ENCODE results near the gene RPUSD2.
A peak's percentile ranks its signal among the peaks of the same experiment; 100 is the strongest.
"Not testable (repeated sequence)": the region's sequence is repeated elsewhere in the genome, so short reads cannot be mapped to it uniquely, and the experiment has no call there.

The RPUSD2 gene

DNA sequence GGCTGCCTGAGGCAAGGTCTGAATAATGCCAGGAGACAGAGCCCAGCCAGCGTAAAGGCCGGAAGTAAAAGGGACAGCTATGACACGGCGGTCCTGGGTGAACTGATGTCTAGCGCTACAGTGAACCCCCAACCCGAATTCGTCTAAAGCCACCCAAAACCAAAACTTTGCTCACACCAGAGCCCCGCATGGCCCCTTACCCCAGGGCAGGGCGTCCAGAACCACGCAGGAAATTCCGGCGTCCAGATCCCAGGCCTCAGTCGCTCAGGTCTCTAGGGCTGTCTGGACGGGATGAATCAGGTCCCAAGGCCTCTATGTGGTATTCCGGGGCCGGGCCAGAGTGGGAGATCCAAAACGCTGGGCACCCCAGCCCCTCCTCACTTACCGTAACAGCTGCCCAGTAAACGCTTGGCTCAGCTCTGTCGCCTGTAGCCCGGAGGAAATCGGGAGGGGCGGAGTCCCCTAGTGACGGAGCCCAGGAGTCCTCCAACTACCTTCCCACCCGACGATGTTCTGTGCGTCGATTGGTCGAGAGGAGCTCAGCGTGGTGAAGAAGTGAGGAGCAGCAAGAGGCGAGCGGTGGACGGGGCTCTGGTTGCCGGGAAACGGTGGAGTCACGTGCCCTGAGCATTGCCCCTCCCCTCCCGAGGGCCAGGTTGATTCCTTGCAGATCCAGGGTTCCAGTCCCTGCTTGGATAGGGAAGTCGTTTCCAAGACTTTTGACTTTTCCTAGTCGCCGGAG, 4.3 kb upstream of the RPUSD2 start, which contains the start of gene CCDC32:
TSS of gene CCDC32 (minus strand) at position 452 of the 742 bp plus-strand sequence. CDS start 2,027 bp downstream, outside the sequence.
- peak; percentile 88 for DNase-seq (ENCODE audit: insufficient read length, low spot score)
- peak; percentile 98 for FAIRE-seq

DNA sequence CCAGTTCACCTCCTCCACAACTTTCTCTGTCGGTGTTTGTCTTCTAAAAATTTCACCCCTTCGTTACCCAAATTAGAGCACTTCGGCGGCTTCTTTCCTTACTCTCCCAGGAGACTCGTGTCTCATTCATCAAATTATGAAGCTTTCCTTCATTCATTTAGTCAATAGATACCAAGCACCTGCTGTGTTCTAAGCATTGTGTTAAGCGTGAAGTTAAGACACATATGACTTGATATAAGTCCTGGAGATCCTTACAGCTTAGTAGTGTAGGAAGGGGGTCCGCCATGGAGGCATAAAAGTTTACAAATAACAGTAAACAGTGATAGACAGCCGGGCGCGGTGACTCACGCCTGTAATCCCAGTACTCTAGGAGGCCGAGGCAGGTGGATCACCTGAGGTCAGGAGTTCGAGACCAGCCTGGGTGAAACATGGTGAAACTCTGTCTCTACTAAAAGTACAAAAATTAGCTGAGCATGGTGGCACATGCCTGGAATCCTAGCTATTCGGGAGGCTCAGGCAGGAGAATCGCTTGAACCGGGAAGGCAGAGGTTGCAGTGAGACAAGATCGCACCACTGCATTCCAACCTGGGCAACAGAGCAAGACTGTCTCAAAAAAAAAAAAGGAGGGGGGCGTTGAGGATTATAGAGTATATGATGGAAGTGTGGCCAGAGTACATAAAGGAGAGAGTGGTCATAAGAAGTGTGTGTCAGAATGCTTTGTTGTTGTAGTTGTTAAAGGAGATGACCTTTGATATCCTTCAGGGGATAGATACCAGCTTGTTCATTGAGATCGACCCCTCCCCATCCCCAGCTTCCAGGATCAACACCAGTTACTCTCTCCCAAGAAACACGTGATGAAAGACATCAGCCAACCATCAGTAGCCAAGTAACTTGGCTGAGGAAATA, 3.5 kb upstream of the RPUSD2 start:
- no peak for FAIRE-seq
- no peak for DNase-seq (ENCODE audit: insufficient read length, low spot score)

DNA sequence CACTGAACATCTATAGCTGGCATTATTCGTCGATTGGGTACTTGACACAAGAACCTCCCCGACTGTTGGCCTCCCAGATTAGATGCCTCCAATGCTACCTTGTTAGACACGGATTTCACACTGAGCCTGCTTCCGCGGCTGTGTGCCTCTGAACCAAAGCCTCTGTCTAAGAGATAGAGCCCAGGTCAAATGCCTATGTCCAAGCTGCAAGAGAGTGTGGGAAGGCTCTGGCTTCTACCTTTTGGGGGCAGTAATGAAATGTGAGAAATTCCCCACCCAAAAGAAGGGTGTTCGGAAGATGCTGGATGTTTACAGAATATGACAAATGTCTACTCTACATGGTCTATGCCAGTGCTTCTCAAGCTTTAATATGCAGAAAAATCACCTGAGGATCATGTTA, 2.0 kb upstream of the RPUSD2 start:
- FAIRE-seq (no peak), DNase-seq (ENCODE audit: insufficient read length, low spot score) (no peak)

DNA sequence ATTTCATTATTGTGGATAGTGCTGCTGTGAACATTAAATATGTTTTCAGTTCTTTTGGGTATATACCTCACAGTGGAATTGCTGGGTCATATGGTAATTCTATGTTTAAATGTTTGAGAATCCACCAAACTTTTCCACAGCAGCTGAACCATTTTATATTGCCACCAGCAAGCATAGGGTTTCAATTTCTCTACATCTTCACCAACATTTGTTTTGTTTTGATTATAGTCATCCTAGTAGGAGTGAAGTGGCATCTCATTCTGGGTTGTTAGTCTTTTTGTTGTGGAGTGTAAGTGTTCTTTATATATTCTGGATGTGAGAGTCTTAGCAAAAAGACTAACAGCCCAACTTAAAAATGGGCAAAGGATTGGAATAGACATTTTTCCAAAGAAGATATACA, 6.0 kb downstream of the RPUSD2 start:
- no peak for FAIRE-seq
- no peak for DNase-seq (ENCODE audit: insufficient read length, low spot score)

DNA sequence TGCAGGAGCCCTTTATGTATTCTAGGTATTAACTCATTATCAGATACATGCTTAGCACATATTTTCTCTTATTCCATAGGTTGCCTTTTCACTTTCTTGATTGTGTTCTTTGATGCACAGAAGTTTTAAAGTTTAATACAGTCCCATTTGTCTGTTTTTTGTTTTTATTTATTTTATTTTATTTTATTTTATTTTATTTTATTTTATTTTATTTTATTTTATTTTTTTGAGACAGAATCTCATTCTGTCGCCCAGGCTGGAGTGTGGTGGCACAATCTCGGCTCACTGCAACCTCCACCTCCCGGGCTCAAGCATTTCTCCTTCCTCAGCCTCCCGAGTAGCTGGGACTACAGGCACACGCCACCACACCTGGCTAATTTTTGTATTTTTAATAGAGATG, 7.8 kb downstream of the RPUSD2 start:
- FAIRE-seq; DNase-seq (ENCODE audit: insufficient read length, low spot score): not testable (repeated sequence)

DNA sequence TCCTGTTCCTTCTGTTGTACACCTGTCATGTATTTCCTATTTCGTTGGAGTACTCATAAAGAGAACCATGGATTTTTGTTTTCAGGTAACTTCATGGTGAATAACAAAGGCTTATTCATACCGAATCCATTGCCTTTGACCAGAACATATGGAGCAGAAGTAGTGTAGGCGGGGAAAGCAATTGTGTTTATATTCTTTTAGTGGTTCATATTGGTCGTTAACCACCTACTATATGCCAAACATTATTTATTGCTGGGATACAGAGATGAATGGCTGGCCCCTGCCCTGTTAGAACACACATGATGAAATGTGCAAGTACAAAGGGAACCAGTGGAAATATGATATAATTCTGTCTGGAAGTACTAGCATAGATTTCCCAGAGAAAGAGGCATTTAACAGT, 9.8 kb downstream of the RPUSD2 start:
- FAIRE-seq = no peak
- DNase-seq (ENCODE audit: insufficient read length, low spot score) = no peak

DNA sequence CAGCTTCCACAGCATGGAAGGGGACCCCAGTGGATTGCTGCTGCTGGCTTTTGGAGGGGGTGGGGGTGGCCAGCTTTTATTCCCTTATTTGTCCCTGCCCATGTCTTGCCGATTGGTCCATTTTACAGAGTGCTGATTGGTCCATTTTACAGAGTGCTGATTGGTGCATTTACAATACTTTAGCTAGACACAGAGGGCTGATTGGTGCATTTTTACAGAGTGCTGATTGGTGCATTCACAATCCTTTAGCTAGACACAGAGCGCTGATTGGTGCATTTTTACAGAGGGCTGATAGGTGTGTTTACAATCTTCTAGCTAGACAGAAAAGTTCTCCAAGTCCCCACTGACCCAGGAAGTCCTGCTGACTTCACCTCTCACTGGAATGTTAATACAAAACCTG, 12.7 kb downstream of the RPUSD2 start:
- DNase-seq (ENCODE audit: insufficient read length, low spot score) = not testable (repeated sequence)

DNA sequence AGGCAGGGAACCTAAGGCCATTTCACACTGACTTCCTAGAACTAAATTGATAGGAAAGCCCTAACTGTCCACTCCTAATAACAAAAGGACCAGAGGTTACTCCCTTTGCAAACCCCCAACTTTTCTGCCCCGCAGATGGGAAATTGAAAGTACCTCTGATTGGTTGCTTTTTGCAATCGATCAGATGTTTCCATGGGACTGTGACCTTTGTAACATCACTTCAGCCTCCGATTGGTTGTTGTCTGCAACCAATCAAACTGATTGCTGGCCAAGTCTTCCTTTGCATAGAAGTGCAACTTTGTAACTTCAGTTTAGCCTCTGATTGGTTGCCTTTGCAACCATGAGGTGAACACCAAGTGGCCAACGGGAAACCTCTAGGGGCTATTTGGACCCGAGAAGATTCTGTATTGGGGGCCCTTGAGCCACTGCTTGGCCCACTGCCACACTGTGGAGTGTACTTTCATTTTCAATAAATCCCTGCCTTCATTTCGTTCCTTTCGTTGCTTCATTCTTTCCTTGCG, 13.7 kb downstream of the RPUSD2 start:
- DNase-seq (ENCODE audit: insufficient read length, low spot score) (no peak), FAIRE-seq (no peak)

More for the DNA sequence above, 12.7 kb downstream of the RPUSD2 start:
- not testable (repeated sequence) for FAIRE-seq

DNA sequence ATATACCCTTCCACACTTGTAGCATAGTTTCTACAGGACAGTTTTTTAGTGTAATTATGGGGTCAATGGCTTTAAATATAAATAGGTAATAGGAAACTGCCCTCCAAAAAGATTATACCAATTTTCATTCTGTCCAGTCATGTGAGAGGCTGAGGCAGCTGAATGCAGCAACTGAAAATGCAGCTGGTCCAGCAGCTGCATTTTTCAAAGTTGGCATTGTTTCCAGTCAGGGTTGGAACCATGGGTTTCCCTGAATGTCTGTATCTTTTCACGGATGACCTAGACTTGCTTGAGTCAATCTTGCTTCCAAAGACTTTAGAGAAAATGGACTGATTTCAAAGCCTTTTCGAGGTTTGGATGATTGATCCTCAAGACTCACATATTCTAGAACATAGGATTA, 15.1 kb downstream of the RPUSD2 start:
- no peak for FAIRE-seq
- DNase-seq (ENCODE audit: insufficient read length, low spot score) = no peak

DNA sequence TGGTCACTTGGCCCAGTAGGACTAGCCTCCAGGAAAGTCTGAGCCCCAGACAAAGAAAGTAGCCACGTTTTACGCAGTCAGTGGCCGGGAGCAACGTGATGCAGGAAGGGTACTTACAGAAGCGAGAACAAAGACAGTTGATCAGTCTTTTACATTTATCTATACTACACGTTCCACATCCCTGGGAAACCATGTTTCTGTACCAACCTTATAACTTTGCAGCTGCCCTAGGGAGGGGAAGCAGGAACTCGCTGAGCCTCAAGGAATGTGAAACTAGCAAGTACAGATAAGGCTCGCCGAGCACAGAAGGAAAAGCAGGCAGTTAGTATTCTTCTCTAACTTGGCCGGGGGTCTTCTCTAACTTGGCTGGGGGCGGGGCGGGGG, 21.6 kb downstream of the RPUSD2 start:
- FAIRE-seq (no peak), DNase-seq (ENCODE audit: insufficient read length, low spot score) (no peak)

DNA sequence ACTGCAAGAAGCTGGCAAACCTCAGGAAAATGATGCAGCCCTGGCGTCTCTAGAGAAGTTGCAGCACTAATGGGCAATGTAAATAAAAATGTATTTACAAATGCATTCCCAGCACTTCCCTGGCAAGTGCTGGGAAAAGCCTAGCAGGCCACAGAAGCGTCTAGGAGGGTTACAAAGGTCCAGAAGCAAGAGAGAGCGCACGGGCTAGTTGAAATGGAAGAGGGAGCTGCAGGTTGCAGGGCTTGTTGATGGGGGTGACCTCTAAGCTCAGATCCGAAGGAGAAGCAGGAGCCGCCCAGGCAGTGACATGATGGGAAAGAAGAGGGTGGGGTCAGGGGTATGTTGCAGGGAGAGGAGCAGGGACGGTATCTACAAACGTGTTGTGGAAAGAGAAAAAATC, 22.3 kb downstream of the RPUSD2 start:
- no peak for FAIRE-seq
- no peak for DNase-seq (ENCODE audit: insufficient read length, low spot score)

DNA sequence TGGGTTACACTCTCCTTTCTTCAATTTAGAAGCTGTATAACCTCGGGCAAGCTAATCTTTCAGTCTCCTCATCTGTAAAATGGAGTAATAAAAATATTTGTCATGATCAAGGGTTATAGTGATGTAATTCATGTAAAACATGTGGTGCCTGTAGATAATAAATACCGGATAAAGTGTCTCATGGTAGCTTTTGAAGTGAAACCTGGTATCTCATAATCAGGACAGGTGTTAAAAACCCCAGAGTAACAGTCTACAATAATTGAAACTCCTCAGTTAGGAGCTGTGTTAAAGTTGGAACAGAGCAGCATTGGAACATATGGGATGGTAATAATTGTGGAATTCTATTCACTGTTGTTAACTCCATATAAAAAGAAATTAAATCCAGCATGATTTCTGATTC, 24.1 kb downstream of the RPUSD2 start:
- FAIRE-seq (no peak), DNase-seq (ENCODE audit: insufficient read length, low spot score) (no peak)

DNA sequence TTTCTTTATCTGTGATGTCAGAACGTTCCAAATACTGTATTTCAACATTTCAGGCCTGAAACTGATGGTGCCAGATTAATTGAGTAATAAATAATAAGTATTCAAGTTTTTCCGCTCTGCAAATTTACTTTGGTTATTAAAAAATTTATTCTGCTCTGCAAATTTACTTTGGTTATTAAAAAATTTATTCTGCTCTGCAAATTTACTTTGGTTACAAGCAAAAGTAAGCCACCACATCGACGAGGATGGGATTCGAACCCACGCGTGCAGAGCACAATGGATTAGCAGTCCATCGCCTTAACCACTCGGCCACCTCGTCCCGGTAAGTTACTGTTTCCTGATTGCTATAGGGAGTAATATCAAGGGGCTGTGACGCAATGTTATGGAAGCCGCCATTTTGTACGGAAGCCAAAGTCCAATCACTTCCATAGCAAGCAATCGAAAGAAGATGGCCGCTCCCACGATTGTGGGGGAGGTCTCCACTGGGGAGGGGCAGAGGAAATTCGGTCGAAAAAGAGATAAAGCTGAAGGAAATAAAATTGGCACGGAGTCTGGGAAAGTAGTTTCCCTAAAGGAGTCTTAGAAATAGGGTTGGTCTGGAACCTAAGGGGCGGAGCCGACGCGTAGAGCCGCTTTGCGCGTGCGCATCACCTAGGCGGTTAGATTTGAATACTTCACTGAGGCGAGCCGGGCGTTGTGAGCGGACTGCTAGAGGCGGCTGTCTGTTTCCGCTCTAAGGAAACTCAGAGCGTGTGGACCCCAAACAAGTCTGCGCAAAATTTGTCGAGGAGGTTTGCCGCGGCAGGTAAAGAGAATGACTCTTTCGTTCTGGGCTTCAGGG, 24.7 kb downstream of the RPUSD2 start, which contains the start of gene KNL1:
TSS of gene KNL1 (plus strand) at position 662 of the 841 bp plus-strand sequence. CDS start 8,683 bp downstream, outside the sequence.
- FAIRE-seq (peak; percentile 97), DNase-seq (ENCODE audit: insufficient read length, low spot score) (peak; percentile 48)

DNA sequence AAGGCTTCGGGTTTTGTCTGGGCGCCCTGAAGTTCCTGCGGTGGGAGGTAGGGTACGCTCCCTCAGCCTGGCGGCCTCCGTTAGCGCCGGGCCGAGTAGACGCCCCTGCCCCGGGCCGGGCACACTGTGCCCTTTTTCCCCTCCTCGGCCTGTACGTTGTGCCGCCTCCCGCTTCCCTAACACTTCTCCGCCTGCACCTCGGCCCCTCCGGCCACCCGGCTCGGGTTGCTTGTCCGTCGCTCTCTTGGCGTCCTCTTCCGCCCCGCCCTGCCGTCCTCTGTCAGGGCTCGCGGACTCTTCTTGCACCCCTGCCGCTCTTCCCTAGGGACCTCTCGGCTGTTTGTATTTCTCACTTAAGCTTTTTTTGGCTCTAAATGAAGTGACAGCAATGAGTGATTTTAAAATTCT, 25.3 kb downstream of the RPUSD2 start:
- peak; percentile 74 for FAIRE-seq

DNA sequence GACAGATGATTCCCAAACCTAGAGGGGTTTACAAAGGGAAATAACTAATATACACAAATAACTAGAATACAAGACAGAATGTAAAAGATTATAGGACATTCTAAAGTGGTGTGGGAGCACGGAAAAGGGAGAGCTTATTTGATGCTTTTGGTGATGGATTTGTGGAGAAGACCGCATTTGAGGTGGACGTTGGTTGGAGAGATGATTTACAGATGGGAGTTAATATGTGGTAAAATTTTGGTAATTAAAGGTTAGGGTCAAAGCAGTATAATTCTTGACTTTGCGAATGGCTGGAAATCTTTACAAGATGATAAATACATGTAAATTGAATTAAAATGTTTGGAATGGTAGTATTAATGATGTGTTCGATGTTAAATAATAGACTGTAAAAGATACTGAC, 26.1 kb downstream of the RPUSD2 start:
- DNase-seq (ENCODE audit: insufficient read length, low spot score) (no peak), FAIRE-seq (no peak)

More for the DNA sequence above, 25.3 kb downstream of the RPUSD2 start:
- DNase-seq (ENCODE audit: insufficient read length, low spot score) = peak; percentile 19

DNA sequence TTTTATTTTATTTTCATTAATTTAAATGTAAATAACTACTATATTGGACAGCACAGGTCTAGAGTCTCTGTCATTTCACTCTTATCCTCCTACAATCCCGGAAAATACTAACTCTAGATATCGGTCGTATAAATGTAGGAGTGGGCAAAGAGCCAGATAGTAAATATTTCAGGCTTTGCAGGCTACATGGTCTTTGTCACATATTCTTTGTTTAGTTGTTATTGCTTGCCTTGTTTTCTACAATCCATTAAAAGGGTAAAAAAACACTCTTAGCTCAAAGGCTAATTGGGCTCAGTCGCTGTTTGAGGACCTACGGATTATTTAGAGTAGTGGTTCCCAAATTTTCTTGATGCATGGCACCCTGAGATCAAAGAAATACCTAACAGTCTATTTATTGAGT, 26.7 kb downstream of the RPUSD2 start:
- no peak for DNase-seq (ENCODE audit: insufficient read length, low spot score)
- no peak for FAIRE-seq

DNA sequence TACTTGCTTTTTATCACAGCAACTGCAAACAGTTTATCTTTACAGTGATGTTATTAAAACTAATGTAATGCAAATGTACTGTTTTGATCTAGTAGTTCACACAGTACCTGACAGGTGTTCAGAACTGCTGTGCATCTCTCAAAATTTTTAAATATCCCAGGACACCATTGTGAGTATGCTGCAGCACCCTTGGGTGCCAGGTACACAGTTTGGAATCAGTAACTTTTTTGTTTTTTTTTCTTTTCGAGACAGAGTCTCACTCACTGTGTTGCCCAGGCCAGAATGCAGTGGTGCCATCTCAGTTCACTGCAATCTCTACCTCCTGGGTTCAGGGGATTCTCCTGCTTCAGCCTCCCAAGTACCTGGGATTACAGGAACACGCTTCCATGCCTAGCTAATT, 27.9 kb downstream of the RPUSD2 start:
- DNase-seq (ENCODE audit: insufficient read length, low spot score) = no peak
- no peak for FAIRE-seq

DNA sequence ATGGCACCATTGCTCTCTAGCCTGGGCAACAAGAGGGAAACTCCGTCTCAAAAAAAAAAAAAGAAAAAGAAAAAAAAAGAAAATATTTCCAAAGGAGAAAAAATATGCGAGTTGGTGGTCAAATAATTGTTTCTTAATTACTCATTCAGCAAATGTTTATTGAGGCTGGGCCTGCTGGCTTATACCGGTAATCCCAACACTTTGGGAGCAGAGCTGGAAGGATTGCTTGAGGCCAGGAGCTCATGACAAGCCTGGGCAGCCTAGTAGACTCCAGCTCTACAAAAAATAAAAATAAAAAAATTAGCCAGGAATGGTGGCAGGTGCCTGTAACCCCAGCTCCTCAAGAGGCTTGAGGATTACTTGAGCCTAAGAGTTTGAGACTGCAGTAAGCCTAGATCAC, 29.0 kb downstream of the RPUSD2 start:
- DNase-seq (ENCODE audit: insufficient read length, low spot score) = no peak
- FAIRE-seq = no peak

DNA sequence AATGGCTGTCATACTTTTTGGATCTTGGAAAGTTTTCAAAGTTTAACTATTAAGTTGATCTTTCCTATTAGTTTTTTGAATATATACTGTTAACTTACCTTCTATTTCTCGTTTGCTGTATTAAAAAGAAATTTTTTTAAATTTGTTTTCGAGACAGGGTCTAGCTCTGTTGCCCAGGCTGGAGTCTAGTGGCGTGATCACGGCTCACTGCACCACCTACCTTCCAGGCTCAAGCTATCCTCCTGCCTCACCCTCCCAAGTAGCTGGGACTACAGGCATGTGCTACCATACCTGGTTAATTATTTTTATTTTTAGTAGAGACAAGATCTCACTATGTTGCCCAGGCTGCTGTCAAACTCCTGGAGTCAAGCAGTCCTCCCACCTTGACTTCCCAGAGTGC, 29.6 kb downstream of the RPUSD2 start:
- no peak for DNase-seq (ENCODE audit: insufficient read length, low spot score)
- no peak for FAIRE-seq

DNA sequence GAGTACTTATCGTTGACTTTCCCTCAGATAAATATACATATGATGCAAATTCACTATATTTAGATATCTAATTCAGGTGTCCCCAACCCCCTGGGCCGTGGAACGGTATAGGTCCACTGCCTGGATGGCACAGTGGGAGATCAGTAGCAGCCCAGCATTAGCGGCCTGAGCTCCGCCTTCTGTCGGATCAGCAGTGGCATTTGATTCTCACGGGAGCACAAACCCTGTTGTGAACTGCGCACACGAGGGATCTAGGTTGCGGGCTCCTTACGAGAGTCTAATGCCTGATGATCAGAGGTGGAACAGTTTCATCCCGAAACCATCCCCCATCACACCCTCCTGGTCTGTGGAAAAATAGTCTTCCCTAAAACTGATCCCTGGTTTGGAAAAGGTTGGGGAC, 31.9 kb downstream of the RPUSD2 start:
- no peak for DNase-seq (ENCODE audit: insufficient read length, low spot score)
- no peak for FAIRE-seq
